GM21529 (cell line): ENCODE results near the gene OR10J1.
"Not testable (repeated sequence)": the region's sequence is repeated elsewhere in the genome, so short reads cannot be mapped to it uniquely, and the experiment has no call there.

ENCODE experiments used
- ATAC-seq: cut with Tn5 transposase; IDR thresholded peaks from one replicate; pipeline ENCODE4 v1.9.1; 2021; ENCODE audit not compliant: unreplicated experiment

OR10J1 gene, protein sequence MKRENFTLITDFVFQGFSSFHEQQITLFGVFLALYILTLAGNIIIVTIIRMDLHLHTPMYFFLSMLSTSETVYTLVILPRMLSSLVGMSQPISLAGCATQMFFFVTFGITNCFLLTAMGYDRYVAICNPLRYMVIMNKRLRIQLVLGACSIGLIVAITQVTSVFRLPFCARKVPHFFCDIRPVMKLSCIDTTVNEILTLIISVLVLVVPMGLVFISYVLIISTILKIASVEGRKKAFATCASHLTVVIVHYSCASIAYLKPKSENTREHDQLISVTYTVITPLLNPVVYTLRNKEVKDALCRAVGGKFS

GRCh38 chr1:159439422-159439821 is at the start of gene OR10J1:
Gene OR10J1 (plus strand): TSS chr1:159439722. CDS start chr1:159439792, 70 bp downstream.
- no peak for ATAC-seq

- no peak for ATAC-seq
Observed at GRCh38 chr1:159406821-159407220, 32.7 kb upstream of the OR10J1 start.

DNA sequence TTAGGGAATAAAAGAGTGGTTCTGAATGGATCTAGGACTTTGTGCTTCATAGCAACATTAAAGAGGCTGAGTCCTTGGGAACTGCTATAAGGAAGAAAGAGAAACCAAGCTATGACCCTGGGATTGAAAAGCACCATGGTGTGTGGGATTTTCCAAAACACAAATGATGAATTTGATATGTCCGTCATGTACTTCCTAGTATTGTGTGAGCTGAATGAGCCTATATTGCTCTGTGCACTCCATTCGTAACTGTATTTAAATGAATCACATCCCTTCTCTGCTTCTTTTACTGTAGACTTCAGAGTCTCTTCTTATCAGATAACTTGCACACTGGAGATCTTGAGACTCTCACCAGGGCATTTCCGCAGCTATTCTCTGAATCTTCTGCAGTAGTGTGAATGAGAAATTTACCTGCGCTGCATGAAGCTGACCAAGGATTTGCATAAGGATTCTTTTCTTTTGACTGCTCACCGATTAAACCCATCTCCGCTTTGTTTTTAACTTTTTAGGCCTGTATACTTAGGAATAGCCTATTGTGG is 30.6 kb upstream of the OR10J1 start:
- ATAC-seq: no peak

DNA sequence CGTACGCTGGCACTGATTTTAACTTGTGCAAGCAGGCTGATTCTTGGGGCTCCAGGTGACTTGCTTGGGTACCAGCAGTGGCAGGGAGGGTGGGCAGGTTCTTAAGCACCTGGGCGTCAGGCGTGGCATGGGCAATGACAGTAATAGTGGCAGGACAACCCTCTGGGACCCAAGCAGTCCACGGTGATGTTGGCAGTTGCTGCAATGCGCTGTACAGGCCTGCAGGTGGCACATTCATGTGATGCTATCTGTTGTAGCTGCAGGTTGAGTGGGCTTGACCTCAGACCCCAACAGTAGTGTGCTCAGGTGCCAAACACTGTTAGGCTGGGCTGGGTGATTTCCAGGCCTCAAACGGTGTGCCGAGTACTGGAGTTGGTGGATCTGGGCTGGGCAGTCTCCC is 17.7 kb upstream of the OR10J1 start:
- ATAC-seq: no peak

DNA sequence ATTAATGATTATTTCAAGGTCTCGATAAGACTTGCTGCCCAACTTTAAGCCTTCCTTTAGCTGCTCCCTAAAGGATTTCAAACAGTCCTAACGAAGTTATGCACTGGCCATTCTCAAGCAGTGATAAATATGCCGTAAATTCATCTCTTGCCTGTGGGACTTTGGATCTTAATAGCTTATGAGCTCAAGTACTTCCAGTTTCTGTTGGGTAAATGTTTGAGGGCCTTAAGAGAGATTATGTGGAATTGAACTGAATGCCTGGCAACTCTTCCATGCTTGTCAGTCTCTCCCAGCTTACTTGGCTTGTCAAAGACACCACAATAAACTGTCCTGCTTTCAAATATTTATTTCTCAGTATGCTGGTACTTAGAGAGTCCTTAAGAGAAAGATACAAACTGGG is 11.0 kb upstream of the OR10J1 start:
- no peak for ATAC-seq

- ATAC-seq: no peak
Observed at GRCh38 chr1:159429074-159429861, 10.3 kb upstream of the OR10J1 start.

DNA sequence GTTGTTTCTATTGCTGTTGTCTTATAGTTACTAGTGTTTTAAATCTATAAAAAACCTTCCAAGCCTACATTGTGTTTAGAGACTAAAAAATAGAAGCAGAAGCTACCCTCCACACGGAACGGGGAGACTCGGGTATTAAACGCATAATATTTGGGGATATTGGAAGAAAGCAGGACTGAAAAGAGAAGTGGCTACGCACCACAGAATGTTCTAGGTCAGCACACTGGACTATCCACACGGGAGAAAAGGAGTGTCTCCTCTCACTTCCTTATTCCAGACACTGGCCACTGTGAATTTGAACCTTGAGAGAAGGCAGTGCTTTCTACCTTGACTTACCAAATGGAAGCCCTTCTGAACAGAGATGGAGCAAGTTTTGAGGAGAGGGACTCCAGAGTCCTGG is 8.5 kb upstream of the OR10J1 start:
- no peak for ATAC-seq

GRCh38 chr1:159431904-159432303 is 7.6 kb upstream of the OR10J1 start, which contains the start of gene OR10J4:
Gene OR10J4 (plus strand): TSS chr1:159432204.
- ATAC-seq: no peak

GRCh38 chr1:159436469-159436868 is 3.1 kb upstream of the OR10J1 start:
- no peak for ATAC-seq

DNA sequence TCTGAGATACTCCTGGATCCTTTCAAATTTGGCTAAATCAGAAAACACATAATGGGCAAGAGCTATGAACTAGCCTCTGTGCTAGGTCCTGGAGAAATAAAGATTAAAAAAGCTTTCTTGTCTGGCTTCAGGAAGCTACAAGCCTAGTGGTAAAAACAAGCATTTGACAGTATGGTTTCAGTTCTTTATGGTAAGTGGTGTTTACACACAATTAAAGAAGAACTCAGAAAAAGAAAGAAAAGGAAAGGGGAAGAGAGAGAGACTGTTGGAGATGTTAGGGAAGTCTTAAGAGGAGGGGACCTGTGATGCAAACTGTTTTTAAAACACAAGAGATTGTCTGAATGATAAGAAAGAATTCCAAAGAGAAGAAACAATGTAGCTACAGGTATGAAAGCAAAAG is 1.8 kb downstream of the OR10J1 start:
- no peak for ATAC-seq

GRCh38 chr1:159442428-159442827 is 2.9 kb downstream of the OR10J1 start:
- ATAC-seq: no peak

- ATAC-seq: no peak
Observed at GRCh38 chr1:159443066-159443750, 3.7 kb downstream of the OR10J1 start.

GRCh38 chr1:159444511-159444910 is 5.0 kb downstream of the OR10J1 start:
- no peak for ATAC-seq

- ATAC-seq: no peak
Observed at GRCh38 chr1:159448181-159448580, 8.7 kb downstream of the OR10J1 start.

DNA sequence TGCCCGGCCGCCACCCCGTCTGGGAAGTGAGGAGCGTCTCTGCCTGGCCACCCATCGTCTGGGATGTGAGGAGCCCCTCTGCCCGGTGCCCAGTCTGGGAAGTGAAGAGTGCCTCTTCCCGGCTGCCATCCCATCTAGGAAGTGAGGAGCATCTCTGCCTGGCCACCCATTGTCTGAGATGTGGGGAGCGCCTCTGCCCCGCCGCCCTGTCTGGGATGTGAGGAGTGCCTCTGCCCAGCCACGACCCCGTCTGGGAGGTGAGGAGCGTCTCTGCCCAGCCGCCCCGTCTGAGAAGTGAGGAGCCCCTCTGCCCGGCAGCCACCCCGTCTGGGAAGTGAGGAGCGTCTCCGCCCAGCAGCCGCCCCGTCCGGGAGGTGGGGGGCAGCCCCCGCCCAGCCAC is 10.1 kb downstream of the OR10J1 start:
- ATAC-seq: not testable (repeated sequence)

DNA sequence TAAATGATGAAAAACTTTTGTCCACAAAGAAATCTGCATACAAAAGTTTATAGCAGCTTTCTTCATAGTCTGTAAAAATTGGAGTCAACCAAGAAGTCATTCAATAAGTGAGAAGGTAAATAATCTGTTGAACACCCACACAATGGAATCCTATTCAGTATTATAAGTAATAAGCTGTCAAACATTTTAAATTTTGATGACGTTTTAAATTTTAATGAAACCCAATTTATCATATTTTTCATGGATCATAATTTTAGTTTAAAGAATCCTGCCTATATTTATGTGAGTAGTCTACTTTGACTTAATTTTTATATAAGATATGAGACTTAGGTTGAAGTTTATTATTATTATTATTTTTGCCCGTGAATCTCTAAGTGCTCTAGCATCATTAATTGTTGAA is 20.0 kb downstream of the OR10J1 start:
- no peak for ATAC-seq

DNA sequence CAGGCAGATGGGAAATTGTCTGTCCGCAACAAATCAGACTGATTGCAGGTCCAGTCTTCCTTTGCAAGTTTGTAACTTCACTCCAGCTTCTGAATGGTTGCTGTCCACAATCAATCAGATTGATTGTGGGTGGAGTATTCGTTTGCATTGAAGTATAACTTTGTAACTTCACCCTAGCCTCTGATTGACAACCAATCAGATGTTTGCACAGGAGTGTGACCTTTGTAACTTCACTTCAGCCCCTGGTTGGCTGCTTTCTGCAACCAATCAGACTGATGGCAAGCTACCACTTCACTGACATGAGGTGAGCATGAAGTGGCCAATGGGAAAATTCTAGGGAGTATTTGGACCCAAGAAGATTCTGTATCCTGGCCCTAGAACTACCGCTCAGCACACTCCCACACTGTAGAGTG is 25.7 kb downstream of the OR10J1 start:
- ATAC-seq: no peak

- ATAC-seq: no peak
Observed at GRCh38 chr1:159468321-159468720, 28.8 kb downstream of the OR10J1 start.

DNA sequence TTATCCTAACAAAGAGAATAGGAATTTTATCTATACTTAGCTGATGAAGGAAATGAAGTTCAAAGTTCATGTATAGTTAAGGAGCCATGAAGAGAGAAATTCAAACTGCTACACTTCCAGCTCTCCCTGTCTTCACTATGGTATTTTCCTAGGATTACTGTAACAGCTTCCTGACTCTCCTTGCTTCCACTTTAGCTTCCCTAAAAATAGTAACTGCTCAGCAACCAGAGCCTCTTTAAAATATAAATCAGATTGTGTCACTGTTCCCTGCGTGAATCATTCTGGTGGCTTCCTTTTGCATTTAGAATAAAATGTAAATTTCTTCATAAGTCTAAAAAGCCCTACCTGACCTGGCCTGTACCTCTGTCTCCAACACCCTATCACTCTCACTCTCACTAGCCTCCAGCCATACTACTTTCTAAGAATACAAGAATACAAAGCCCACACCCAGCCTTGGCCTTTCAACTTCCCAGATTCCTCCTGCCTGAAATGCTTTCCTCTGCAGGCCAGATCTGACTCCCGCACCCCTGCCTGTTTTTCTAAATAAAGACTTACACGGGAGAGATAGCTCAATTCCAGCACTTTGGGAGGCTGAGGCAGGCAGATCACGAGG is 30.5 kb downstream of the OR10J1 start:
- ATAC-seq: no peak

DNA sequence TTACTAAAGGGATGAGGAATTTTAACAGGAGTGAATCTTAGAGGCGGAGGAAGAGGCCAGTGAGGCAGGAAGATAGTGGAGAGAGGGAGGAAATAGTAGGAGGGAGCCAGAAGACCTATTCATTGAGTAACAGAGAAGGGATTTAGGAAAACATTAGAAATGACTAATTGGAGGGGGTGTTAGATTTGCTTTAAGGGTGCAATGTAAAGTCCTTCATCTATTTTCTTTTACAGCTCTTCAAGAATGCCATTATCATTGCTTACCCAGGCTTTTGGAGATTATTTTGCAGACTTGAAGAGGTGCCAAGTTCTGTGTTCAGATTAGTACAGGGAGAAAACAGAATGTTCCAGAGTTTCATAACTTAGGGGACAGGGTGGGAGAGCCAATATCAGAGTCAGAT is 33.8 kb downstream of the OR10J1 start:
- ATAC-seq: no peak

GRCh38 chr1:159474926-159475325 is 35.4 kb downstream of the OR10J1 start:
- no peak for ATAC-seq
